Endothelial cell of umbilical vein (primary cell): ENCODE measurements around the gene FTO. TPM values are rescaled to one million over a fixed set of nuclear protein-coding genes. Genes with fewer than 3 reads are reported as not detected.

Experiments
- BruUV-seq: library from RNA; stranded (reverse); fragments of 400-500 nt; replicated peaks from 2 replicates; lab custom pipeline; 2021; lab: Mats Ljungman, UMichigan
- CTCF ChIA-PET: fragments of 300-600, 350-600 bp; sonication (Branson Sonifier 250); formaldehyde crosslinking; loops from one replicate; lab custom pipeline; 2021; ENCODE audit warnings: antibody characterized with exemption, inconsistent platforms; lab: Charles Lee
- POLR2A ChIA-PET: fragments of 300-600, 350-600 bp; sonication (Branson Sonifier 250); formaldehyde crosslinking; loops from one replicate; lab custom pipeline; 2021; ENCODE audit warnings: antibody characterized with exemption, inconsistent platforms; lab: Charles Lee
- DNase-seq: peaks from one replicate; pipeline ENCODE4 v3.0.0-alpha.2; 2011; ENCODE audit warnings: low read depth, low spot score
- FAIRE-seq: peaks from 2 replicates; lab custom pipeline; 2011; peaks lifted over from hg19 to GRCh38; lab: Jason Lieb, UNC
- H2AFZ ChIP-seq: 2 replicates; pipeline ENCODE4 v1.6.0; 2012; ENCODE audit warnings: low read depth, low read length, control low read depth, inconsistent platforms
- H3K27ac ChIP-seq: 2 replicates; pipeline ENCODE4 v1.5.1; 2011; ENCODE audit warnings: low read depth, mild to moderate bottlenecking, control low read depth, low read length, moderate library complexity; ENCODE audit not compliant: insufficient read depth
- H3K27me3 ChIP-seq, 2 experiments: 2 replicates each; pipeline versions ENCODE4 v1.6.0 to v1.6.1; 2011; ENCODE audit warnings: low read length in 2 of 2, mixed read lengths in 1 of 2; ENCODE audit not compliant: control insufficient read depth in 2 of 2, insufficient read depth in 2 of 2
- H3K36me3 ChIP-seq, 2 experiments: 2 replicates in 1 of 2; 3 replicates in 1 of 2; pipeline ENCODE4 v1.5.1; 2011; ENCODE audit warnings: low read length in 2 of 2, mild to moderate bottlenecking in 1 of 2, moderate library complexity in 1 of 2; ENCODE audit not compliant: control insufficient read depth in 2 of 2, insufficient read depth in 2 of 2; ENCODE audit errors: extremely low read depth in 1 of 2
- H3K4me1 ChIP-seq: 3 replicates; pipeline ENCODE4 v1.5.1; 2011; ENCODE audit warnings: mild to moderate bottlenecking, low read length; ENCODE audit not compliant: control insufficient read depth, insufficient read depth; ENCODE audit errors: extremely low read depth
- H3K4me2 ChIP-seq: 2 replicates; pipeline ENCODE4 v1.6.1; 2011; ENCODE audit warnings: low read length, control low read depth, mixed read lengths; ENCODE audit not compliant: insufficient read depth
- H3K4me3 ChIP-seq, 3 experiments: fragments of 200-600 bp in 1 of 3; sonication (generic), shearing (Covaris generic) in 1 of 3; replicated peaks in 1 of 3; 2 replicates each; pipeline ENCODE4 v1.5.1; 2011 to 2016; ENCODE audit warnings: control low read depth in 3 of 3, low read length in 3 of 3, mild to moderate bottlenecking in 2 of 3, inconsistent platforms in 1 of 3, low read depth in 1 of 3, moderate library complexity in 1 of 3; ENCODE audit not compliant: insufficient read depth in 1 of 3
- H3K79me2 ChIP-seq: 2 replicates; pipeline ENCODE4 v1.6.0; 2012; ENCODE audit warnings: low read length, inconsistent platforms; ENCODE audit not compliant: control insufficient read depth, insufficient read depth
- H3K9ac ChIP-seq: replicated peaks from 2 replicates; pipeline ENCODE3; 2011; ENCODE audit warnings: low read length, control low read depth; ENCODE audit not compliant: insufficient read depth; ENCODE audit errors: extremely low read depth
- H3K9me1 ChIP-seq: replicated peaks from 3 replicates; pipeline ENCODE4 v1.6.0; 2011; ENCODE audit warnings: mild to moderate bottlenecking, low read length; ENCODE audit not compliant: control insufficient read depth, insufficient read depth; ENCODE audit errors: extremely low read depth
- H3K9me3 ChIP-seq: replicated peaks from 2 replicates; pipeline ENCODE4 v1.5.1; 2012; ENCODE audit warnings: low read length, inconsistent platforms; ENCODE audit not compliant: control insufficient read depth, insufficient read depth
- H4K20me1 ChIP-seq: replicated peaks from 2 replicates; pipeline ENCODE3; 2011; ENCODE audit warnings: mild to moderate bottlenecking, low read length; ENCODE audit not compliant: control insufficient read depth, insufficient read depth; ENCODE audit errors: extremely low read depth
- CTCF ChIP-seq, 2 donors: IDR thresholded peaks; 1 replicate in 1 of 2; 2 replicates in 1 of 2; pipeline ENCODE4 v1.5.1; 2011; ENCODE audit warnings: low read length in 2 of 2, mild to moderate bottlenecking in 2 of 2, moderate library complexity in 2 of 2, control low read depth in 1 of 2, inconsistent platforms in 1 of 2, low read depth in 1 of 2; ENCODE audit not compliant: insufficient read depth in 1 of 2; ENCODE audit errors: extremely low read depth in 1 of 2
- EZH2 ChIP-seq: IDR thresholded peaks from 2 replicates; pipeline ENCODE4 v1.6.1; 2012; ENCODE audit warnings: borderline replicate concordance, low read depth, mild to moderate bottlenecking, moderate library complexity, low read length, inconsistent platforms; ENCODE audit not compliant: severe bottlenecking
- GATA2 ChIP-seq: IDR thresholded peaks from 2 replicates; pipeline ENCODE4 v1.7.0; 2011; ENCODE audit warnings: low read depth, mild to moderate bottlenecking, moderate library complexity, mixed read lengths, low read length; ENCODE audit not compliant: insufficient read length, insufficient read depth
- JUN ChIP-seq: IDR thresholded peaks from 2 replicates; pipeline ENCODE4 v1.6.1; 2011; ENCODE audit warnings: borderline replicate concordance, low read depth; ENCODE audit not compliant: insufficient read length, insufficient read depth
- MAX ChIP-seq: IDR thresholded peaks from 2 replicates; pipeline ENCODE4 v1.6.1; 2011; ENCODE audit not compliant: insufficient read depth, insufficient read length
- dilution Hi-C: fragments of 300-500 bp; cut with MboI; formaldehyde crosslinking; loops from one replicate; pipeline ENCODE4 v1.15.0; 2019; ENCODE audit warnings: low sequenced_read_pairs; ENCODE audit not compliant: extremely low pct_ligation_motif_present
- intact Hi-C: fragments of 100-400 bp; cut with micrococcal nuclease; formaldehyde crosslinking; loops from one replicate; pipeline ENCODE4 v1.10.0; 2022
- polyA plus RNA-seq, 4 experiments: library from polyadenylated mRNA; depleted of rRNA in 3 of 4; stranded (reverse) in 3 of 4; unstranded in 1 of 4; fragments of >200 nt; gene quantifications; 2 replicates each; pipeline versions ENCODE4 v1.2.1 to v1.2.3, GENCODE V29; 2011 to 2012; ENCODE audit warnings: missing spikeins in 1 of 4
- total RNA-seq: library from RNA; stranded (reverse); gene quantifications from 2 replicates; pipeline ENCODE4 v1.2.3, GENCODE V29; 2021

FTO gene
- total and polyA plus RNA-seq, 2 donors (not counting 3 experiments of a cell fraction or from before 2014, with no cell fraction given) = 48.6 to 87.1 TPM

- BruUV-seq = no TSS peak
Observed at GRCh38 chr16:53967572-53967971, 263.6 kb downstream of the FTO start.

More at GRCh38 chr16:53967572-53967971, 263.6 kb downstream of the FTO start:
- Histone ChIP-seq H3K9me3 (no peaks in the 10 kb centered on the region), H3K9ac (no peak overlapping the region), H3K9me1 (no peaks in the 10 kb centered on the region), H4K20me1 (no peaks in the 10 kb centered on the region), H3K27me3 (no peaks in the 10 kb centered on the region), H3K4me1 (no peaks in the 10 kb centered on the region), H3K27ac (no peak overlapping the region), H3K4me2 (no peak overlapping the region), H3K79me2 (no peaks in the 10 kb centered on the region), H3K4me3 (no peak overlapping the region), H3K36me3 (no peaks in the 10 kb centered on the region), H2AFZ (no peak overlapping the region)
- ChIA-PET CTCF (interaction anchor here (1.0 kb wide), 1 partner anchor 22 kb away, joined by 3 read pairs; no protein-coding TSS in a partner anchor), POLR2A (no interaction called here)
- no peak for FAIRE-seq
- TF ChIP-seq EZH2 (no peak), GATA2 (no peak), MAX (no peak), CTCF (IDR thresholded peaks at IDR 0.05; ENCODE audit: extremely low read depth in 1 of 2, insufficient read depth in 1 of 2, low read depth in 1 of 2, low read length in 2 of 2) (no peak), JUN (no peak)
- intact Hi-C loops (no loop called here), dilution Hi-C loops (no loop called here)
- no peak for DNase-seq
